ENCODE data around the gene HOXC6.
"Not testable (repeated sequence)": the region's sequence is repeated elsewhere in the genome, so short reads cannot be mapped to it uniquely, and the experiment has no call there.

Gene HOXC6

GRCh38 chr12:54038871-54039414, 10.7 kb downstream of the HOXC6 start:
- H3K4me1 Mint-ChIP-seq = peaks cover 8 to 12% of the 10 kb centered on the region in 2 donors
- no peaks in the 10 kb centered on the region for H3K36me3 Mint-ChIP-seq
- no peaks in the 10 kb centered on the region for H3K9me3 Mint-ChIP-seq
- H3K27ac Mint-ChIP-seq = no peak overlapping the region
- peaks cover 86 to 96% of the 10 kb centered on the region in 2 donors for H3K27me3 Mint-ChIP-seq
- DNase-seq = no peak
- H3K4me3 Mint-ChIP-seq = no peak overlapping the region
- ATAC-seq (replicated peaks) = no peak

DNA sequence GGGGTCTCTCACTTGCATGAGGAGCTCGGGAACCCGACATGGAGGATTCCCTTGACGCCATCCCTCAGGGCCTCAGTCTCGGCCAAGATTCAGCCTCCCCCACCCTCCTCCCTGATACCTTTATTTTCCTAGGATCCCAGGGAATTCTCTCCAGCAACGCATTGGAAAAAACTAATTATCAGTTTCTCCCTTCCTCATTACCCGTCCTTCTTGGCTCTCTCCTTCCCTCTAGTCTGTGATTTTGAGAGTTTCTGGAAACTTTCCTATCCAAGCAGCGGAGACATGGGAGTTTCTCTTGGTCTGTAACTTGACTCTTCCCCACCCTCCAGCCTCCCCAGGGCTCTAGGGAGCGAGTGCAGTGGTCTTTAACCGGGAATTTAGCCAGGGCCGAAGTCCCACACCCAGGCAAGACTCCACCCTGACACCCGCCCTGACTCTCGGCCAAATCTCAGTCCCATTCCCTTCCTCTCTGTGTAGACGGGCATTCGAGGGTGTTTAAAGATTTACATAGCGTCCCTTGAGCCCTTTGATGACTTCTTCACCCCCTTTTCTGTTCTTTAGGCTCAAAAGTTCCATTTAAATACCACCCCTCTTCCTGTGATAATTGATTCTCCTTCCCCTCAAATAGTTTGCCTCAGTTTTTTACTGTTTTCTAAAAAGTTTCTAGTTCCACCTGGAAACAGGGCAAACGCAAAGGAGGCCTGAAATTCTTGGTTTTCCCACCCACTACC, 11.3 kb downstream of the HOXC6 start:
- no peaks in the 10 kb centered on the region for H3K36me3 Mint-ChIP-seq
- peaks cover 7% of the 10 kb centered on the region in 2 donors for H3K4me1 Mint-ChIP-seq
- peaks cover 88 to 97% of the 10 kb centered on the region in 2 donors for H3K27me3 Mint-ChIP-seq
- no peak overlapping the region for H3K4me3 Mint-ChIP-seq
- DNase-seq = no peak
- ATAC-seq (replicated peaks) = no peak
- no peak overlapping the region for H3K27ac Mint-ChIP-seq
- no peaks in the 10 kb centered on the region for H3K9me3 Mint-ChIP-seq

DNA sequence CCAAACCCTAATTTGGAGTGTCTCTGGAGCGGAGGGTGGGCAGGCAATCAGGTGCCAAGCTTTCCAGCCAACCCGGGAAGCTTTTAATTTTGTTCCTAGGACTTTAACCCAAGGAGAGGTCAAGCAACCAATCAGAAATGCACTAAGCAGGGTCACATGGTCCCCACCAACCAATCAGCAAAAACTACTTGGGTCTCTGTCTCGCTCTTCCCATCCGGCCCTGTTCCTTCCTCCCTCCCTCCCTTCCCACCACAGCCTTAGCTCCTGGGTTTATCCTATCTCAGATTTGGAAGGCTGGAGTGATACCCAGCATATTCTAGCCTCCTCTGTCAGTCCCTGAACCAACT, 11.9 kb downstream of the HOXC6 start:
- ATAC-seq (replicated peaks) (no peak), DNase-seq (no peak)
- Mint-ChIP-seq H3K4me3 (no peak overlapping the region), H3K27ac (no peak overlapping the region), H3K27me3 (peaks cover 90 to 97% of the 10 kb centered on the region in 2 donors), H3K36me3 (no peaks in the 10 kb centered on the region), H3K4me1 (peaks cover 1 to 4% of the 10 kb centered on the region in 2 donors), H3K9me3 (no peaks in the 10 kb centered on the region)

GRCh38 chr12:54040648-54041047, 12.4 kb downstream of the HOXC6 start:
- Mint-ChIP-seq H3K27me3 (peaks cover 90 to 97% of the 10 kb centered on the region in 2 donors), H3K4me3 (no peak overlapping the region), H3K9me3 (no peaks in the 10 kb centered on the region), H3K36me3 (no peaks in the 10 kb centered on the region), H3K4me1 (peaks cover 0 to 4% of the 10 kb centered on the region in 2 donors), H3K27ac (no peak overlapping the region)
- ATAC-seq (replicated peaks) = no peak
- no peak for DNase-seq

- peaks cover 91 to 97% of the 10 kb centered on the region in 2 donors for H3K27me3 Mint-ChIP-seq
- peaks cover 0 to 3% of the 10 kb centered on the region in 2 donors for H3K4me1 Mint-ChIP-seq
- no peak for DNase-seq
- H3K36me3 Mint-ChIP-seq = no peaks in the 10 kb centered on the region
- no peak overlapping the region for H3K4me3 Mint-ChIP-seq
- ATAC-seq (replicated peaks) = no peak
- no peaks in the 10 kb centered on the region for H3K9me3 Mint-ChIP-seq
- H3K27ac Mint-ChIP-seq = no peak overlapping the region
These were observed 13.0 kb downstream of the HOXC6 start for GRCh38 chr12:54041097-54041690.

GRCh38 chr12:54042033-54042432, 13.8 kb downstream of the HOXC6 start:
- H3K4me1 Mint-ChIP-seq; DNase-seq; H3K9me3 Mint-ChIP-seq; H3K4me3 Mint-ChIP-seq; H3K36me3 Mint-ChIP-seq; ATAC-seq (replicated peaks); H3K27ac Mint-ChIP-seq: not testable (repeated sequence)
- peaks cover 92 to 97% of the 10 kb centered on the region in 2 donors for H3K27me3 Mint-ChIP-seq

GRCh38 chr12:54042970-54043853, 15.0 kb downstream of the HOXC6 start:
- peaks cover 7 to 15% of the 10 kb centered on the region in 2 donors for H3K4me1 Mint-ChIP-seq
- H3K36me3 Mint-ChIP-seq = no peaks in the 10 kb centered on the region
- no peaks in the 10 kb centered on the region for H3K9me3 Mint-ChIP-seq
- H3K4me3 Mint-ChIP-seq = no peak overlapping the region
- H3K27me3 Mint-ChIP-seq = peaks cover 93 to 97% of the 10 kb centered on the region in 2 donors
- ATAC-seq (replicated peaks) (no peak), DNase-seq (no peak)
- H3K27ac Mint-ChIP-seq = no peak overlapping the region

DNA sequence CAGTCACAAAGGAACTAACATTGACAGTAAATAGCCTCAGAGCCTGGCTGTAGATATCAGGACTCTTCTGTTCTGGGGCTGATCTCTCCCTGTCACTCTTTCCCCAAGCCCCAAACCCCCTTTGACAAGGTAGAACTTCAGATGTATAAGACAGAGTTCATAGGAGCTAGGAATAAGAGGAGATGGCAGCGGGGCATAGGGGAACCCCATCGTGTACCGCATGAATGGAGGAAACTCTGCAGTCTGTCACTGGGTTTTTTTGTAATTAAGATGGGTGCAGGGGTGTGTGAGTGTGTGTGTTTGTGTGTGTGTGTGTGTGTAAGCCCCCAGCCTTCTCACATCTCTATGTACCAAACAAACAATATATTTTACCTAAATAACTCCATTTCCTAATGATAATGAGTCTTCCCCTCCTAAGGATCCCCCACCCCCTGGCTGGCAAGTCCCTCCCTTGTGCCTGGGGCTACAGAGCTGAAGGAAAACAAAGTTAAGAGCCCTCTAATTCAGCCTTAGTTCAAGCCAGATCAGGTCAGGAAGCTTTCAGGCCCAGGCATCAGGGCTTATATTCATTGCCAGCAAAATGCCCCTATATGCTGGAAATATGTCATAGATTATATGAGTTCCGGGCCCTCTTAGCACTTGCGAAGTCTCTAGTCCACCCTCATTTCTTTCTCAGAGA, 16.3 kb downstream of the HOXC6 start:
- no peaks in the 10 kb centered on the region for H3K36me3 Mint-ChIP-seq
- H3K4me3 Mint-ChIP-seq = no peak overlapping the region
- no peak for DNase-seq
- no peaks in the 10 kb centered on the region for H3K9me3 Mint-ChIP-seq
- peak in 1 of 2 donors; percentile 47 for ATAC-seq (replicated peaks)
- no peak overlapping the region for H3K27ac Mint-ChIP-seq
- H3K27me3 Mint-ChIP-seq = peaks cover 92 to 97% of the 10 kb centered on the region in 2 donors
- H3K4me1 Mint-ChIP-seq = peaks cover 7 to 15% of the 10 kb centered on the region in 2 donors

GRCh38 chr12:54045401-54045800, 17.2 kb downstream of the HOXC6 start:
- Mint-ChIP-seq H3K27ac (no peak overlapping the region), H3K9me3 (no peaks in the 10 kb centered on the region), H3K27me3 (peaks cover 94 to 99% of the 10 kb centered on the region in 2 donors), H3K4me1 (peaks cover 10 to 21% of the 10 kb centered on the region in 2 donors), H3K36me3 (no peaks in the 10 kb centered on the region), H3K4me3 (no peak overlapping the region)
- ATAC-seq (replicated peaks) (no peak), DNase-seq (no peak)

DNA sequence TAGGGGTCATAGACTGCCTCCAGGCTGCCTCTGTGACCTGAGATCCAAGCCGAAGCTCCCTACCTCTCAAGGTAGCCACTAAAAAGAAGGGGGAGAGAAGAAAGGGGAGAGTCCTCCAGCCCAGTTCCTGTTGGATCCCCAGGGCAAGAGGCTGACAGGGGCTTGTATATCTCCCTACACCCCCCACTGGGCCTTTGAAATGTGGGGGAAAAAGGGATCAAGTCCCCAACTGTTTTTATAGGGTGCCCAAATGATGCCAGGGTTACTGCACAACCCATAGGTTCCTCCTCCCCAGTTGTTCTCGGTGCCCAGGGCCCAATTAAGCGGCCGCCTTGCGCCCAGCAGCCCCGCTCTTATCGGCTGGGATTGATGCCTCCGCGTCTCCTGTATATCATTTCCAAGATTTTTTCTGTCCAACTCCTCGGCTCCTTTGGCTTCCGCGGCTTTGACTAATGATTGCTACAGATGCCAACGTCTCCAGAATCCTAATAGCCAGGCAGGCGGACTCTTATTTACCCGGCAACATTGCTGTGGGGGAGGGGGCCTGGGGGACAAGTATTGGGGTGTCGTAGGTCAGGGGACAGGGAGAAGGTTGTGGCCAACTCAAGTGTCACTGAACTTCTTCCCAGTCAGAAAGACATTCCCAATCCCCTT, 17.8 kb downstream of the HOXC6 start:
- H3K27me3 Mint-ChIP-seq = peaks cover 96 to 99% of the 10 kb centered on the region in 2 donors
- H3K9me3 Mint-ChIP-seq = no peaks in the 10 kb centered on the region
- H3K4me1 Mint-ChIP-seq = peaks cover 14 to 27% of the 10 kb centered on the region in 2 donors
- H3K36me3 Mint-ChIP-seq = no peaks in the 10 kb centered on the region
- no peak for DNase-seq
- no peak for ATAC-seq (replicated peaks)
- H3K27ac Mint-ChIP-seq = no peak overlapping the region
- H3K4me3 Mint-ChIP-seq = no peak overlapping the region

DNA sequence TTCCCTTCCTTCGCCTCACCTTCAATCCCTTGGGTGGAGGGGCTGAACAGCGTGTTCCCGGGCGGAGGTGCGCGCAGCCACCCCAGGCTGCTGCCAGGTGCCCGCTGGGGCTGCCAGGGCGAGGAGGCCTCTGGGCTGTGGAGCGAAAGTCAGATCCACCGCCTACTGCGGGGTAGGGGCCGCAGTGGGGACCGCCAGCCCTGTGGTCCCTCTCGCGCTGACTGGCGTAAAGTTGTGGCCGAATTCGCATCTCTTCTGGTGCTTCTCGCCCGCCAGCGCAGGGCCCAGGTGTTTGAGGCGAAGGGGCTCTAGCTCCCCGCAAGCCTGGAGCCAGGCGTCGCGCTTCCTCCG, 18.5 kb downstream of the HOXC6 start:
- H3K9me3 Mint-ChIP-seq = no peaks in the 10 kb centered on the region
- ATAC-seq (replicated peaks) (no peak), DNase-seq (no peak)
- peak overlapping the region; percentile 68 for H3K27ac Mint-ChIP-seq
- H3K36me3 Mint-ChIP-seq = no peaks in the 10 kb centered on the region
- peaks cover 19 to 35% of the 10 kb centered on the region in 2 donors for H3K4me1 Mint-ChIP-seq
- H3K27me3 Mint-ChIP-seq = peaks cover 97 to 100% of the 10 kb centered on the region in 2 donors
- H3K4me3 Mint-ChIP-seq = peak overlapping the region; percentile 66 to 71

DNA sequence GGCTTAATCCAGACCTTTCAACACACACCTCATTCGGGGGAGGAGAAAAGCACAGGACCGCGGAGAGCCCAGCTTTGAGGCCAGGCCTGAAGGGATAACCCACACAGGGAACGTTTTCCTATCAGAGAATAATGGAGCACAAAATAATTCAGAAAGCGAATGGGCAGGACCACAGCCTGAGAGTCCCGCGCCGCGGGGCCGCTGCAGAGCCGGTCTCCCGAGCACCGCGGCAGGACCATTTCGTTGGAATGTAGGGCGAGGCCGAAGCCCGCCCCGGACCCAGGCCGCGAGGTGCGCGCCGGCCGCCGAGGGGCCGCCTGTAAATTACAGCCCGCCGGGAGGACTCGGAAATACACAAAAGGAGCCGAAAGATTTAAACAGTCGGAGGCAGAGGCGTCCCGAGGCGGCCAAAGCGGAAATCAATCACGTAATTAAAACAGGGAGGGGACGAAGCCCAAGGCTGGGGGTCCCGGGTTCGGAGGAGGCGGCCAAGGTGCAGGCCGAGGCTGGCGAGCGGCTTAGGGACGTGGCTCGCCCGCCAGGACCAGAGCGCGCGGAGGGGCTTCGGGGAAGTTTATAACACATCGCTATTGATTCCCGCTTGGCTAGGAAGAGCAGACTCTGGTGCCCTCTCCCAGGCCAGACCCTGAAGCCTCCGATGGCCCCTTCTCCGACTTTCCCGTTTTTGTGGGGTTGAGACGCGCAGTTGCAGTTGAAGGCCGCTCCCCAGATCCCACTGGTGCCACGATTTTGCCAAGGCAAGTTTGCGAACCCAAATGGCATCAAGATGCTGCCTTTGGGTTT, 19.1 kb downstream of the HOXC6 start:
- Mint-ChIP-seq H3K4me1 (peaks cover 22 to 41% of the 10 kb centered on the region in 2 donors), H3K36me3 (no peaks in the 10 kb centered on the region), H3K9me3 (no peaks in the 10 kb centered on the region), H3K27ac (peak overlapping the region; percentile 68), H3K27me3 (peaks cover 95 to 100% of the 10 kb centered on the region in 2 donors), H3K4me3 (peak overlapping the region; percentile 66 to 71)
- DNase-seq (no peak), ATAC-seq (replicated peaks) (no peak)

- no peak for DNase-seq
- Mint-ChIP-seq H3K36me3 (no peaks in the 10 kb centered on the region), H3K9me3 (no peaks in the 10 kb centered on the region)
These were observed 19.7 kb downstream of the HOXC6 start for GRCh38 chr12:54047964-54048303.

More at GRCh38 chr12:54047964-54048303, 19.7 kb downstream of the HOXC6 start:
- peaks cover 26 to 47% of the 10 kb centered on the region in 2 donors for H3K4me1 Mint-ChIP-seq
- ATAC-seq (replicated peaks) = no peak
- no peak overlapping the region for H3K27ac Mint-ChIP-seq
- H3K4me3 Mint-ChIP-seq = peak overlapping the region in 1 of 2 donors; percentile 71
- H3K27me3 Mint-ChIP-seq = peaks cover 93 to 100% of the 10 kb centered on the region in 2 donors
